Measurements from ENCODE around the gene PPT1. TPM values are rescaled to one million over a fixed set of nuclear protein-coding genes. Genes with fewer than 3 reads are reported as not detected.

PPT1 gene
- total RNA-seq, 1 experiment from 2014 or later, result 154 TPM

- H3K79me2 ChIP-seq (ENCODE audit: low read depth), result no peaks in the 10 kb centered on the region
- H3F3A ChIP-seq (ENCODE audit: insufficient read depth, low read depth), result peaks cover 18% of the 10 kb centered on the region; the same call in 1 of the 2 replicates
- H3K36me3 ChIP-seq (ENCODE audit: low read depth), result no peaks in the 10 kb centered on the region
- BruUV-seq (replicated peaks), result no TSS peak
- H3K4me3 ChIP-seq, result no peak overlapping the region
- POLR2A ChIA-PET (ENCODE audit: unreplicated experiment), result interaction anchor here (0.7 to 1.0 kb wide), 5 partner anchors 8 to 158 kb away, joined by 3 to 6 read pairs (median 3); no protein-coding TSS in a partner anchor
- no peak for TF ChIP-seq EZH2 (IDR thresholded peaks at IDR 0.05; ENCODE audit: low read depth)
- TF ChIP-seq CTCF (conservative IDR thresholded peaks at IDR 0.05), result no peak
- no peak overlapping the region for H2AFZ ChIP-seq
- CTCF ChIA-PET, result interaction anchor here (0.6 to 4.0 kb wide), 4 partner anchors 50 to 424 kb away, joined by 3 to 33 read pairs (median 4); no protein-coding TSS in a partner anchor
- intact Hi-C loops (cut with micrococcal nuclease; ENCODE audit: unreplicated experiment), result loop anchor here (1.0 to 10.0 kb wide), 4 partner anchors 50 to 426 kb away; partner anchors contain the start of gene MYCL
- H3K27ac ChIP-seq, result 0 out of 2 replicates have a peak overlapping the region, but pooled peaks have one; percentile 8
- peak overlapping the region; percentile 27; the same call in 1 of the 2 replicates for H3K4me2 ChIP-seq
- peaks cover 17% of the 10 kb centered on the region for H3K4me1 ChIP-seq (replicated peaks; ENCODE audit: insufficient read depth)
- no peaks in the 10 kb centered on the region for H3K9me2 ChIP-seq (ENCODE audit: insufficient read depth)
- no peaks in the 10 kb centered on the region for H3K9me3 ChIP-seq (ENCODE audit: insufficient read depth, low read depth)
- peak; percentile 64 to 71 for DNase-seq
- H4K20me1 ChIP-seq (ENCODE audit: insufficient read depth), result no peaks in the 10 kb centered on the region
- no peaks in the 10 kb centered on the region for H3K27me3 ChIP-seq (ENCODE audit: insufficient read depth, low read depth)
Measured at GRCh38 chr1:40030528-40031135, 66.4 kb downstream of the PPT1 start.

- no peaks in the 10 kb centered on the region for H3K36me3 ChIP-seq (ENCODE audit: low read depth)
- no peaks in the 10 kb centered on the region for H3K27me3 ChIP-seq (ENCODE audit: insufficient read depth, low read depth)
- TF ChIP-seq EZH2 (IDR thresholded peaks at IDR 0.05; ENCODE audit: low read depth) (no peak), CTCF (conservative IDR thresholded peaks at IDR 0.05) (no peak)
- no peaks in the 10 kb centered on the region for H4K20me1 ChIP-seq (ENCODE audit: insufficient read depth)
- no peak overlapping the region for H3K4me2 ChIP-seq
- H3K4me1 ChIP-seq (replicated peaks; ENCODE audit: insufficient read depth), result peaks cover 23% of the 10 kb centered on the region
- ChIA-PET CTCF (interaction anchor here (0.8 kb wide), 1 partner anchor 110 kb away, joined by 6 read pairs; no protein-coding TSS in a partner anchor), POLR2A (ENCODE audit: unreplicated experiment) (interaction anchor here (0.6 kb wide), 1 partner anchor 869 kb away, joined by 4 read pairs; no protein-coding TSS in a partner anchor)
- H3F3A ChIP-seq (ENCODE audit: insufficient read depth, low read depth), result peaks cover 18% of the 10 kb centered on the region; the same call in 1 of the 2 replicates
- peak; percentile 42 to 76 for DNase-seq
- H3K27ac ChIP-seq, result no peak overlapping the region
- H3K4me3 ChIP-seq, result no peak overlapping the region
- H3K79me2 ChIP-seq (ENCODE audit: low read depth), result no peaks in the 10 kb centered on the region
- H3K9me2 ChIP-seq (ENCODE audit: insufficient read depth), result no peaks in the 10 kb centered on the region
- H2AFZ ChIP-seq, result no peak overlapping the region
- intact Hi-C loops (cut with micrococcal nuclease; ENCODE audit: unreplicated experiment), result loop anchor here (1.0 to 10.0 kb wide), 4 partner anchors 49 to 425 kb away; partner anchors contain the start of gene MYCL
- no TSS peak for BruUV-seq (replicated peaks)
- no peaks in the 10 kb centered on the region for H3K9me3 ChIP-seq (ENCODE audit: insufficient read depth, low read depth)
Measured at GRCh38 chr1:40029608-40030007, 67.4 kb downstream of the PPT1 start.

- Histone ChIP-seq H3K79me2 (ENCODE audit: low read depth) (no peaks in the 10 kb centered on the region), H3K4me2 (no peak overlapping the region), H3K9me3 (ENCODE audit: insufficient read depth, low read depth) (no peaks in the 10 kb centered on the region), H3K27ac (no peak overlapping the region), H3F3A (ENCODE audit: insufficient read depth, low read depth) (peaks cover 18% of the 10 kb centered on the region; the same call in 1 of the 2 replicates), H3K36me3 (ENCODE audit: low read depth) (no peaks in the 10 kb centered on the region), H3K9me2 (ENCODE audit: insufficient read depth) (no peaks in the 10 kb centered on the region), H3K4me1 (replicated peaks; ENCODE audit: insufficient read depth) (peaks cover 23% of the 10 kb centered on the region), H2AFZ (no peak overlapping the region), H4K20me1 (ENCODE audit: insufficient read depth) (no peaks in the 10 kb centered on the region), H3K4me3 (no peak overlapping the region), H3K27me3 (ENCODE audit: insufficient read depth, low read depth) (no peaks in the 10 kb centered on the region)
- POLR2A ChIA-PET (ENCODE audit: unreplicated experiment), result interaction anchor here (0.5 kb wide), 1 partner anchor 56 kb away, joined by 10 read pairs; no protein-coding TSS in a partner anchor
- intact Hi-C loops (cut with micrococcal nuclease; ENCODE audit: unreplicated experiment), result no loop called here
- TF ChIP-seq EZH2 (IDR thresholded peaks at IDR 0.05; ENCODE audit: low read depth), result no peak
- TF ChIP-seq CTCF (conservative IDR thresholded peaks at IDR 0.05), result no peak
- no TSS peak for BruUV-seq (replicated peaks)
- DNase-seq, result no peak
- CTCF ChIA-PET, result no interaction called here
Measured at GRCh38 chr1:40027647-40028046, 69.4 kb downstream of the PPT1 start.

Measured in PC-9 (cell line).